Neural progenitor cell (in vitro differentiated cells): Measurements from ENCODE around the gene USP17L29.
"Not testable (repeated sequence)": the region's sequence is repeated elsewhere in the genome, so short reads cannot be mapped to it uniquely, and the experiment has no call there.

ENCODE experiments used
- CTCF ChIP-seq: fragments of 200-600 bp; sonication (generic); IDR thresholded peaks from 2 replicates; pipeline ENCODE4 v1.5.1; 2017; ENCODE audit warnings: antibody characterized with exemption, mild to moderate bottlenecking
- EZH2 ChIP-seq: fragments of 200-600 bp; sonication (generic); IDR thresholded peaks from 2 replicates; pipeline ENCODE4 v1.6.1; 2017; ENCODE audit warnings: antibody characterized with exemption, mild to moderate bottlenecking, moderate library complexity

GRCh38 chr4:9381012-9381534, 27.6 kb downstream of the USP17L29 start:
- TF ChIP-seq CTCF = peak; percentile 61
- not testable (repeated sequence) for TF ChIP-seq EZH2
